Gastroesophageal sphincter (tissue), 4 donors: Measurements from ENCODE around the gene HNRNPUL1. TPM values are rescaled to one million over a fixed set of nuclear protein-coding genes. Genes with fewer than 3 reads are reported as not detected.

ENCODE experiments used
- ATAC-seq: fragments of 150-250 bp; one replicate; pipeline ENCODE4 v1.9.1; 2016; ENCODE audit warnings: mild to moderate bottlenecking, moderate library complexity
- H3K27ac ChIP-seq, 4 donors: fragments of 200-600 bp; sonication (generic) in 3 of 4; 1 replicate in 3 of 4; 2 replicates in 1 of 4; pipeline ENCODE4 v1.5.1; 2016 to 2019
- H3K27me3 ChIP-seq: fragments of 200-600 bp; sonication (generic); one replicate; pipeline ENCODE4 v1.5.1; 2019
- H3K36me3 ChIP-seq, 2 donors: fragments of 200-600 bp; sonication (generic); one replicate each; pipeline ENCODE4 v1.5.1; 2019; ENCODE audit warnings: control low read depth in 1 of 2
- H3K4me1 ChIP-seq, 3 donors: fragments of 200-600 bp; sonication (generic); 1 replicate in 2 of 3; 2 replicates in 1 of 3; pipeline ENCODE4 v1.5.1; 2016 to 2019; ENCODE audit warnings: control low read depth in 2 of 3
- H3K4me3 ChIP-seq, 2 donors: fragments of 200-600 bp; sonication (generic); one replicate each; pipeline ENCODE4 v1.5.1; 2019; ENCODE audit warnings: mild to moderate bottlenecking in 1 of 2, moderate library complexity in 1 of 2
- H3K9me3 ChIP-seq, 3 donors: fragments of 200-600 bp; sonication (generic); one replicate each; pipeline ENCODE4 v1.5.1; 2017 to 2019; ENCODE audit warnings: control low read depth in 2 of 3
- CTCF ChIP-seq, 4 experiments: fragments of 200-600 bp in 2 of 4; fragments of 450-650 bp in 2 of 4; sonication (generic) in 1 of 4; IDR thresholded peaks; one replicate each; pipeline ENCODE4 v1.5.1; 2017 to 2019; ENCODE audit warnings: antibody characterized with exemption in 4 of 4, mild to moderate bottlenecking in 2 of 4, moderate library complexity in 2 of 4
- EP300 ChIP-seq: sonication (generic); formaldehyde crosslinking; IDR thresholded peaks from one replicate; pipeline ENCODE4 v1.6.1; 2017; ENCODE audit warnings: antibody characterized with exemption, mild to moderate bottlenecking
- POLR2A ChIP-seq, 2 donors: fragments of 450-650 bp; IDR thresholded peaks; one replicate each; pipeline ENCODE4 v1.6.1; 2017; ENCODE audit warnings: antibody characterized with exemption in 2 of 2, mild to moderate bottlenecking in 2 of 2, moderate library complexity in 1 of 2
- POLR2AphosphoS5 ChIP-seq: sonication (generic); formaldehyde crosslinking; IDR thresholded peaks from one replicate; pipeline ENCODE4 v1.6.1; 2017; ENCODE audit warnings: antibody characterized with exemption
- WGBS, 2 donors: methylation state at CpG; one replicate each; pipeline ENCODE4 v1.1.5; 2018; ENCODE audit warnings: low coverage in 1 of 2; 5-methylcytosine and 5-hydroxymethylcytosine counted together
- total RNA-seq, 4 donors: library from RNA; depleted of rRNA; stranded (reverse); fragments of >200 nt; gene quantifications; one replicate each; pipeline ENCODE4 v1.1.0, GENCODE V29; 2016

The HNRNPUL1 gene
- total RNA-seq, 4 donors from 2014 or later = 142 to 204 (median 160) TPM

- WGBS, 2 donors = no CpG with 5 or more reads among the region's 33 CpGs
- H3K27me3 ChIP-seq = no peaks in the 10 kb centered on the region
- peaks cover 2 to 70% (median 56%) of the 10 kb centered on the region in 3 donors for H3K4me1 ChIP-seq
- peaks cover 0 to 49% of the 10 kb centered on the region in 2 donors for H3K36me3 ChIP-seq
- TF ChIP-seq CTCF (IDR thresholded peaks at IDR 0.05) (no peak), POLR2A (IDR thresholded peaks at IDR 0.05) (no peak), POLR2AphosphoS5 (no peak), EP300 (no peak)
- peak; percentile 42 for ATAC-seq
- H3K4me3 ChIP-seq = peak overlapping the region in 1 of 2 donors; percentile 34
- H3K27ac ChIP-seq = peak overlapping the region in 3 of 4 donors; percentile 77 to 90 (median 84)
- H3K9me3 ChIP-seq = no peaks in the 10 kb centered on the region
Measured at GRCh38 chr19:41327576-41328156, 63.5 kb downstream of the HNRNPUL1 start.

DNA sequence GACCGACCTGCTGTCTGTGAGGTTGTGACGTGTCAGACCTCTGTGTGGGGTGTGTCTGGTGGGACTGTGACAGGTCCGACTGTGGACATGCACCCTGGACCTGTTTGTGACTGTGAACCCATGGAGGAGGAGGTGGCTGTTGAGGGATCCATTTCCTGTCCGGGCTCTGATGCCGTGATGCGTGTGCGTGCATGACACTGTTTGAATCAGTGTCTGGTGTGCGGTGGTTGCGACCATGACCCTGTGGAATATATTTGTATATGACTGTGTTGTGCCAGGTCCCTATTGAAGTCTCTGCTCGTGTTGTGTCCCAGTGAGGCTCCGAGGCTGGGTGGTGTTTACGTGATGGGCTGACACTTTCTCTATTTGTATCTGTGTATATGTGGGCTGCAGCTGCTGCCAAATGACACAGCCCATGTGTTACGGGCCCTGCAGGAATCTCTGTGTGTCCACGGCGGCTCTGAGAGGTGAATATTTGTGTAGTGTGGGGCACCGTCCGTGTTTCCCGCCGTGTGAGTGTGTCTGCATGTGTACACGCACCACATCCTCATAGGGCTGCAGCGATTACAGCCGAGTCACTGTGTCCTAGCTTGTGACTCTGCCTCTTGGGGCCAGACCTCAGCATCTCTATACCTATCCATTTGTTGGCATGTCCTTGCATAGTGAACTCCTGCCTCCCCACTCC lies 64.1 kb downstream of the HNRNPUL1 start:
- Histone ChIP-seq H3K4me1 (peaks cover 2 to 63% (median 50%) of the 10 kb centered on the region in 3 donors), H3K27me3 (no peaks in the 10 kb centered on the region), H3K9me3 (no peaks in the 10 kb centered on the region), H3K36me3 (peaks cover 0 to 49% of the 10 kb centered on the region in 2 donors), H3K4me3 (peak overlapping the region in 1 of 2 donors; percentile 34), H3K27ac (peak overlapping the region in 3 of 4 donors; percentile 77 to 90 (median 84))
- no peak for ATAC-seq
- TF ChIP-seq POLR2A (IDR thresholded peaks at IDR 0.05) (no peak), EP300 (no peak), CTCF (IDR thresholded peaks at IDR 0.05) (no peak), POLR2AphosphoS5 (no peak)
- WGBS, 2 donors = 76% methylated on average over 3 to 6 of the region's 22 CpGs

- Histone ChIP-seq H3K4me1 (peaks cover 2 to 58% (median 44%) of the 10 kb centered on the region in 3 donors), H3K27ac (peak overlapping the region in 3 of 4 donors; percentile 77 to 90 (median 84)), H3K36me3 (peaks cover 0 to 55% of the 10 kb centered on the region in 2 donors), H3K27me3 (no peaks in the 10 kb centered on the region), H3K4me3 (no peak overlapping the region), H3K9me3 (no peaks in the 10 kb centered on the region)
- no peak for ATAC-seq
- no peak for TF ChIP-seq POLR2A (IDR thresholded peaks at IDR 0.05)
- TF ChIP-seq EP300 = no peak
- no peak for TF ChIP-seq CTCF (IDR thresholded peaks at IDR 0.05)
- no peak for TF ChIP-seq POLR2AphosphoS5
- 78 to 100% methylated on average over 1 of the region's 1 CpG for WGBS, 2 donors
Measured at GRCh38 chr19:41328842-41329225, 64.7 kb downstream of the HNRNPUL1 start.

DNA sequence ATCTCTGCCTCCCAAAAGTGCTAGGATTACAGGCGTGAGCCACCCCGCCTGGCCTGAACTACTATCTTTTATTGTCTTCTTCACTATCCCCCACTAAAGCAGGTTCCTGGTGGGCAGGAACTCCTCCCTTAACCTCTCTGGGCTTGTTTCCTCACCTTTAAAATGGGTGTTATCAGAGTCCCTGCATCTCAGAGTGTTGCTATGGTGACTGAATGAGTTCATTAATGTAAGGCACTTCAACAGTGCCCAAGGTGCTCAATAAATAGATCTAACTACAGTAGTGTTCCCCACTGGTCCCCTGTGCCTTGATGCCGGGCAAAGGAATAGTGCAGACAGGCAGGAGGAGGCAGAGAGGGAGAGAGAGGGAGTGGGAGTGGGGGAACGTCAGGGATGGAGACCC lies 66.3 kb downstream of the HNRNPUL1 start:
- no peak for ATAC-seq
- no peak for TF ChIP-seq CTCF (IDR thresholded peaks at IDR 0.05)
- TF ChIP-seq POLR2AphosphoS5 = no peak
- no peak for TF ChIP-seq POLR2A (IDR thresholded peaks at IDR 0.05)
- TF ChIP-seq EP300 = no peak
- WGBS, 2 donors = 86 to 100% methylated on average over 2 of the region's 4 CpGs
- Histone ChIP-seq H3K4me3 (no peak overlapping the region), H3K4me1 (peaks cover 0 to 41% (median 28%) of the 10 kb centered on the region in 3 donors), H3K27me3 (no peaks in the 10 kb centered on the region), H3K9me3 (no peaks in the 10 kb centered on the region), H3K36me3 (peaks cover 0 to 71% of the 10 kb centered on the region in 2 donors), H3K27ac (no peak overlapping the region)
